ENCODE data around the gene NARF.

The NARF gene

DNA sequence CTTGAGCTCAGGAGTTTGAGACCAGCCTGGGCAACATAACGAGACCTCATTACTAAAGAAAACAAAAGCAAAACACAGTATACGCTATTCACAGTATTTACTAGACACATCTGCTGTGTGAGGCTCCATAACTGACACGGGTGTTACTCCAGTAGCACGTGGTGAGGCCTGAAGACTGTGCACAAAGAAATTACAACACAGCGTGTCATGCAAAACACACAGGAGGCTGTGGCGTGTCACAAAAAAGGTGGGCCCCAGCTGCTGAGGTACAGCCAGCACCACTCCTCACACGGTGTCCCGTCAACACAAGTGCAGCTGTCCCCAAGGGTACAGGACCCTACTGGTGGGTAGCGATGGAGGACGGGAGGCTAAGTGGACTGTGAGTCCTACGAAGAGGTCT is 10.7 kb upstream of the NARF start:
- H3K79me2 ChIP-seq (ENCODE audit: insufficient read depth, low read depth), result peaks cover 32% of the 10 kb centered on the region; the same call in 1 of the 2 replicates
- no peak overlapping the region for H3K4me3 ChIP-seq (IDR thresholded peaks at IDR 0.05; ENCODE audit: insufficient read depth, low read depth, low read length)
- H3K27ac ChIP-seq, result no peak overlapping the region
- H3K4me2 ChIP-seq, result no peak overlapping the region
- H2AFZ ChIP-seq (ENCODE audit: low read depth), result no peak overlapping the region
- no peak for TF ChIP-seq CTCF (conservative IDR thresholded peaks at IDR 0.05; ENCODE audit: low read depth, low read length)
- no peak overlapping the region for H3K9ac ChIP-seq
- no peaks in the 10 kb centered on the region for H4K20me1 ChIP-seq (ENCODE audit: insufficient read depth)
- no peaks in the 10 kb centered on the region for H3K27me3 ChIP-seq (ENCODE audit: insufficient read depth, low read depth)
- H3K36me3 ChIP-seq (ENCODE audit: insufficient read depth), result no peaks in the 10 kb centered on the region
- H3K4me1 ChIP-seq (ENCODE audit: low read depth, poor library complexity, severe bottlenecking), result peaks cover 12% of the 10 kb centered on the region

DNA sequence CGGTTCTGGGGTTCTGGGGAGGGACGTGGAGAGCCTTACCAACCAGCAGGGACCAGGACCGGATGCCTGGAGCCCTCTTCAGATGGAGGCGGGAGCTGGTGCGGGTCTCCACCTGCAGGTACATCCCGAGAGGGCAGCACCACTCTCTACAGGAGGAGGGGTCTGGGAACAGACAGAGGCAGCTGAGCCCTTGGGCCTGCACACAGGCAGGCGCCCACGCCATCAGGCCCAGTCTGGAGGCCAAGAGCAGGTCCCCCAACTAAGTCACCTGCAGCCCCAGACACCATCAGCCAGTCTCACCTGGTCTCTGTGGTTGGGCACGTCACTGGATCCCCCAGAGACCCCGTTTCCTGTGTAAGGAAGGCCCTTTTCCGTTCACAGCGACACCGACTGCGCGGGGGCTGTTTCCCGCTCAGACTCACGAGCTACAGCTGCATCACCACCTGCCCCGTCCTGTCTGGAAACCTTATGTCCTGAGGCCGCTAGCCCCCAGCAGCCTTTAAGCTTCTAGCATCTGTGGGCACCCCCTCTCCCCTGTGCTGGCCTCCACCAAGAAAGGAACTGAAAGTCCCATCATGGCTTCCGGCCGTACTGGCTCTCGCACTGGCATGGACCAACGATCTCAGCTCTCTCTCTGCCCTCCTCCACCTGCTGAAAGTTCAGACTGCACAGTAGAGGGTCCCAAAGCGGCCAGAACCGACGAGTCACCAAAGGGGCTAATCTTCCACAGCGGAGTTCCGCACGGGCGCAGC is 9.2 kb upstream of the NARF start:
- Histone ChIP-seq H3K9ac (peak overlapping the region; percentile 76), H3K79me2 (ENCODE audit: insufficient read depth, low read depth) (peaks cover 32% of the 10 kb centered on the region; the same call in 1 of the 2 replicates), H3K4me3 (IDR thresholded peaks at IDR 0.05; ENCODE audit: insufficient read depth, low read depth, low read length) (no peak overlapping the region), H3K4me2 (peak overlapping the region; percentile 80), H3K27ac (peak overlapping the region; percentile 89), H3K27me3 (ENCODE audit: insufficient read depth, low read depth) (no peaks in the 10 kb centered on the region), H3K4me1 (ENCODE audit: low read depth, poor library complexity, severe bottlenecking) (peaks cover 12% of the 10 kb centered on the region), H3K36me3 (ENCODE audit: insufficient read depth) (no peaks in the 10 kb centered on the region), H2AFZ (ENCODE audit: low read depth) (peak overlapping the region; percentile 44; the same call in 1 of the 2 replicates), H4K20me1 (ENCODE audit: insufficient read depth) (no peaks in the 10 kb centered on the region)
- TF ChIP-seq CTCF (conservative IDR thresholded peaks at IDR 0.05; ENCODE audit: low read depth, low read length), result no peak

DNA sequence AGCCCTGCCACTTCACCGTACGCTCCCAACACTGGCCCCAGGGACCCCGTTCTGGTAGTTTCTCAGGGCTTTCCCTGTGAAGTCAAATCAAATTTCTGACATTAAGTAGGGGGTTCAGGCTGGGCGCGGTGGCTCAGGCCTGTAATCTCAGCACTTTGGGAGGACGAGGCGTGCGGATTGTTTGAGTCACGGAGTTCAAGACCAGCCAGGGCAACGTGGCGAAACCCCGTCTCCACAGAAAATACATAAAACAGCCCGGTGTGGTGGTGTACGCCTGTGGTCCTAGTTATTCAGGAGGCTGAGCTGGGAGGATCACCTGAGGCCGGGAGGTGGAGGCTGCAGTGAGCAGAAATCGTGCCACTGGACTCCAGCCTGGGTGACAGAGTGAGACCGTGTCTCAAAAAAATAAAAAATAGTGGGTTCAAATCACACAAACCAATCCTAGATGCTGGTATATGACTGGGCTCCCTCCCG is 8.6 kb upstream of the NARF start:
- H3K4me2 ChIP-seq, result peak overlapping the region; percentile 80
- no peaks in the 10 kb centered on the region for H3K27me3 ChIP-seq (ENCODE audit: insufficient read depth, low read depth)
- no peak for TF ChIP-seq CTCF (conservative IDR thresholded peaks at IDR 0.05; ENCODE audit: low read depth, low read length)
- no peak overlapping the region for H3K4me3 ChIP-seq (IDR thresholded peaks at IDR 0.05; ENCODE audit: insufficient read depth, low read depth, low read length)
- H3K27ac ChIP-seq, result peak overlapping the region; percentile 89
- peak overlapping the region; percentile 44; the same call in 1 of the 2 replicates for H2AFZ ChIP-seq (ENCODE audit: low read depth)
- H3K9ac ChIP-seq, result peak overlapping the region; percentile 76
- no peaks in the 10 kb centered on the region for H4K20me1 ChIP-seq (ENCODE audit: insufficient read depth)
- H3K79me2 ChIP-seq (ENCODE audit: insufficient read depth, low read depth), result peaks cover 32% of the 10 kb centered on the region; the same call in 1 of the 2 replicates
- H3K36me3 ChIP-seq (ENCODE audit: insufficient read depth), result no peaks in the 10 kb centered on the region
- peaks cover 12% of the 10 kb centered on the region for H3K4me1 ChIP-seq (ENCODE audit: low read depth, poor library complexity, severe bottlenecking)

DNA sequence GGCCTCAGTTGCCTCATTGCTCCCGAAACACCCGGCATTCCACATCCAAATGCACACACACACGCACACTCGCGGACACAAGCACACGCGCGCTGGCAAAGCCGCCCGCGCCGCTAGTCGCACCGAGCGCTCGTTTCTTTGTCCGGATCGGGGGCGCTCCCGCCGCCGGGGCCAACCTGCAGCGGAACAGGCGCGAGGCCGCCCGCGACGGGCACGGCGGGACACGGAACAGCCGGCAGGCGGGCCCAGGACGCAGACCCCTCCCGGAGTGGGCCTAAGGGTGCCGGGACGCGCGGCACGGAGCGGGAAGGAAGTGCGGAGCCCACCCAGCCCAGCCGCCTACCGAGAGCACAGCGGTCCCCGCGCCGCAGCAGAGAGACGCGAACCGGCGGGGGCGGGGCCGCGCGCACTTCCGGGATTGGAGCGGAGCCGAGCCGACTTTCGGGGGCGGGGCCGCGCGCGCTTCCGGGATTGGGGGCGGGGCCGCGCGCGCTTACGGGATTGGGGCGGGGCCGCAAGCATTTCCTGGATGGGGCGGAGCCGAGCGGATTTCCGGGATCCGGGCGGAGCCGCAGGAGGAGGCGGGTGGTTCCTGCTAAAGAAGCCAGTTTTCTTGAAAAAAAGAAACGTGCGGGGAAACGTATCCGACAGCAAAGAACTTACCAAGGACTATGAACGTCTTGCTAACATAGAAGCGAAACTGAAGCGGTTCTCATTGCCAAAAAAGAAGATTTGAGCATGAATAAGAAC is 8.0 kb upstream of the NARF start, which contains the start of gene CYBC1:
TSS of gene CYBC1 (minus strand) at position 396 of the 750 bp plus-strand sequence. CDS start 1,498 bp downstream, outside the sequence.
- Histone ChIP-seq H3K27me3 (ENCODE audit: insufficient read depth, low read depth) (no peaks in the 10 kb centered on the region), H3K79me2 (ENCODE audit: insufficient read depth, low read depth) (peaks cover 32% of the 10 kb centered on the region; the same call in 1 of the 2 replicates), H4K20me1 (ENCODE audit: insufficient read depth) (no peaks in the 10 kb centered on the region), H3K4me1 (ENCODE audit: low read depth, poor library complexity, severe bottlenecking) (peaks cover 18% of the 10 kb centered on the region), H3K36me3 (ENCODE audit: insufficient read depth) (no peaks in the 10 kb centered on the region), H3K4me2 (peak within 1 kb of the TSS; percentile 91), H3K9ac (peak within 1 kb of the TSS; percentile 76), H2AFZ (ENCODE audit: low read depth) (peak within 1 kb of the TSS; percentile 44; the same call in 1 of the 2 replicates), H3K4me3 (IDR thresholded peaks at IDR 0.05; ENCODE audit: insufficient read depth, low read depth, low read length) (no peak within 1 kb of the TSS), H3K27ac (peak within 1 kb of the TSS; percentile 89)
- no peak for TF ChIP-seq CTCF (conservative IDR thresholded peaks at IDR 0.05; ENCODE audit: low read depth, low read length)

All from KMS-11 (cell line).